HepG2 (cell line): ENCODE data around the gene SLC30A4. TPM values are rescaled to one million over a fixed set of nuclear protein-coding genes. Genes with fewer than 3 reads are reported as not detected.

Source experiments
- ATAC-seq: fragments of 200-7000 bp; cut with Tn5 transposase; 3 replicates; pipeline ENCODE4 v1.9.1; 2020; ENCODE audit warnings: mild to moderate bottlenecking, moderate library complexity
- BruUV-seq: library from RNA; stranded (reverse); fragments of 400-500 nt; replicated peaks from 2 replicates; lab custom pipeline; 2021; lab: Mats Ljungman, UMichigan
- CTCF ChIA-PET: fragments of 300-600 bp; formaldehyde crosslinking; extraction: SDS; loops from one replicate; lab custom pipeline; 2021; ENCODE audit warnings: low total read pairs, inconsistent platforms, low intra/inter-chr PET ratio; lab: Yijun Ruan, JAX
- POLR2A ChIA-PET: fragments of 350-600 bp; sonication (Branson Sonifier 250); formaldehyde crosslinking; loops from one replicate; lab custom pipeline; 2020; ENCODE audit warnings: antibody characterized with exemption, inconsistent platforms; lab: Yijun Ruan, JAX
- DNase-seq: peaks from one replicate; pipeline ENCODE4 v3.0.0-alpha.2; 2015; ENCODE audit warnings: low spot score
- FAIRE-seq: peaks from 3 replicates; lab custom pipeline; 2011; peaks lifted over from hg19 to GRCh38; lab: Jason Lieb, UNC
- H2AFZ ChIP-seq: one replicate; pipeline ENCODE4 v1.6.1; 2011; ENCODE audit warnings: low read length, inconsistent platforms
- H3K27ac ChIP-seq: fragments of 300-600 bp; 3 replicates; pipeline ENCODE4 v1.8.0; 2011; ENCODE audit warnings: mixed run types, mild to moderate bottlenecking, mixed read lengths, low read length, inconsistent platforms; ENCODE audit not compliant: insufficient read depth; ENCODE audit errors: extremely low read length
- H3K27me3 ChIP-seq, 2 experiments: fragments of 200-600 bp in 1 of 2; 2 replicates in 1 of 2; 3 replicates in 1 of 2; pipeline versions ENCODE4 v1.6.0 to v1.8.0; 2011; ENCODE audit warnings: low read length in 2 of 2, mild to moderate bottlenecking in 2 of 2, moderate library complexity in 2 of 2, inconsistent platforms in 1 of 2; ENCODE audit not compliant: insufficient read depth in 2 of 2, control insufficient read depth in 1 of 2
- H3K36me3 ChIP-seq, 2 experiments: fragments of 200-600 bp in 1 of 2; replicated peaks in 1 of 2; 2 replicates in 1 of 2; 3 replicates in 1 of 2; pipeline versions ENCODE4 v1.5.1 to v1.8.0; 2011; ENCODE audit warnings: low read length in 2 of 2, inconsistent platforms in 1 of 2; ENCODE audit not compliant: insufficient read depth in 2 of 2, control insufficient read depth in 1 of 2
- H3K4me1 ChIP-seq: 2 replicates; pipeline ENCODE4 v1.5.1; 2012; ENCODE audit warnings: low read length, inconsistent platforms; ENCODE audit not compliant: insufficient read depth
- H3K4me2 ChIP-seq: 2 replicates; pipeline ENCODE4 v1.6.0; 2011; ENCODE audit warnings: low read depth, low read length, inconsistent platforms
- H3K4me3 ChIP-seq, 3 experiments: fragments of 200-600 bp in 1 of 3; sonication (generic), shearing (Covaris generic) in 1 of 3; replicated peaks in 1 of 3; 2 replicates each; pipeline ENCODE4 v1.5.1; 2011 to 2016; ENCODE audit warnings: low read length in 3 of 3, inconsistent platforms in 2 of 3, low read depth in 2 of 3, mild to moderate bottlenecking in 2 of 3, control low read depth in 1 of 3, mixed read lengths in 1 of 3; ENCODE audit not compliant: insufficient read depth in 1 of 3
- H3K79me2 ChIP-seq: one replicate; pipeline ENCODE4 v1.6.1; 2011; ENCODE audit warnings: low read length, inconsistent platforms; ENCODE audit not compliant: insufficient read depth
- H3K9ac ChIP-seq: 2 replicates; pipeline ENCODE4 v1.6.0; 2011; ENCODE audit warnings: mild to moderate bottlenecking, low read depth, low read length, inconsistent platforms; ENCODE audit not compliant: insufficient read depth
- H3K9me3 ChIP-seq: 2 replicates; pipeline ENCODE4 v1.5.1; 2012; ENCODE audit warnings: mild to moderate bottlenecking, low read length
- H4K20me1 ChIP-seq: 2 replicates; pipeline ENCODE4 v1.6.0; 2011; ENCODE audit warnings: inconsistent platforms, mild to moderate bottlenecking, low read length, moderate library complexity; ENCODE audit not compliant: insufficient read depth
- HNRNPL ChIP-seq: fragments of 200-400 bp; formaldehyde crosslinking; IDR thresholded peaks from 2 replicates; pipeline ENCODE4 v1.6.1; 2017; ENCODE audit warnings: mild to moderate bottlenecking, low read depth, low read length
- HOXA3 ChIP-seq: sonication (generic); formaldehyde crosslinking; IDR thresholded peaks from 2 replicates; pipeline ENCODE4 v1.5.0; 2020; ENCODE audit warnings: missing genetic modification reagents
- ONECUT2 ChIP-seq: sonication (generic); formaldehyde crosslinking; IDR thresholded peaks from 2 replicates; pipeline ENCODE4 v1.4.0; 2020; ENCODE audit warnings: missing genetic modification reagents
- YEATS4 ChIP-seq: sonication (generic); formaldehyde crosslinking; IDR thresholded peaks from 2 replicates; pipeline ENCODE4 v1.4.0; 2020; ENCODE audit warnings: missing genetic modification reagents, borderline replicate concordance
- ZNF224 ChIP-seq: sonication (generic); formaldehyde crosslinking; IDR thresholded peaks from 2 replicates; pipeline ENCODE4 v1.5.0; 2020; ENCODE audit warnings: mild to moderate bottlenecking, missing genetic modification reagents
- ZNF230 ChIP-seq: sonication (generic); formaldehyde crosslinking; IDR thresholded peaks from 2 replicates; pipeline ENCODE4 v1.4.0; 2020; ENCODE audit warnings: mild to moderate bottlenecking, missing genetic modification reagents
- ZNF510 ChIP-seq: sonication (generic); formaldehyde crosslinking; IDR thresholded peaks from 2 replicates; pipeline ENCODE4 v1.4.0; 2020; ENCODE audit warnings: low read depth, mild to moderate bottlenecking, missing genetic modification reagents
- ZNF556 ChIP-seq: sonication (generic); formaldehyde crosslinking; IDR thresholded peaks from 2 replicates; pipeline ENCODE4 v1.4.0; 2020; ENCODE audit warnings: mild to moderate bottlenecking, missing genetic modification reagents, borderline replicate concordance
- ZNF670 ChIP-seq: sonication (generic); formaldehyde crosslinking; IDR thresholded peaks from 2 replicates; pipeline ENCODE4 v1.8.0; 2022; ENCODE audit warnings: mild to moderate bottlenecking, missing genetic modification reagents, borderline replicate concordance
- WGBS: methylation state at CpG from one replicate; pipeline ENCODE4 v1.1.6; 2017; ENCODE audit warnings: low lambda C conversion rate; 5-methylcytosine and 5-hydroxymethylcytosine counted together
- in situ Hi-C: cut with HindIII; loops from 2 replicates; pipeline ENCODE4 v1.10.0; 2017; ENCODE audit warnings: low pct_unique_long_range_greater_than_20kb; ENCODE audit not compliant: extremely low pct_ligation_motif_present
- intact Hi-C: fragments of 100-400 bp; cut with micrococcal nuclease; formaldehyde crosslinking; loops from one replicate; pipeline ENCODE4 v1.10.0; 2022; ENCODE audit not compliant: unreplicated experiment
- polyA plus RNA-seq, 8 experiments: library from polyadenylated mRNA; depleted of rRNA in 3 of 8; stranded (reverse) in 7 of 8; unstranded in 1 of 8; fragments of >200 nt; fragmentation: Illumina TruSeq in 4 of 8; extraction: Trizol in 4 of 8; gene quantifications; 2 replicates each; pipeline versions ENCODE4 v1.2.1 to v1.2.3, GENCODE V29; 2011 to 2016; ENCODE audit warnings: low read depth in 4 of 8, missing spikeins in 1 of 8, mixed read lengths in 1 of 8; ENCODE audit not compliant: insufficient read depth in 1 of 8
- total RNA-seq, 5 experiments: library from RNA; depleted of rRNA; stranded (reverse); fragments of >200 nt; fragmentation: Illumina TruSeq; extraction: Trizol; gene quantifications; 2 replicates each; pipeline ENCODE4 v1.2.3, GENCODE V29; 2016; ENCODE audit warnings: low read depth in 1 of 5
- TF ChIP-seq, protein P1 (sequence below): sonication (generic); formaldehyde crosslinking; IDR thresholded peaks from 2 replicates; pipeline ENCODE4 v1.8.0; 2022; ENCODE audit warnings: mild to moderate bottlenecking, missing genetic modification reagents; ENCODE audit not compliant: insufficient replicate concordance
- TF ChIP-seq, protein P2 (sequence below): sonication (generic); formaldehyde crosslinking; IDR thresholded peaks from 2 replicates; pipeline ENCODE4 v1.4.0; 2020; ENCODE audit warnings: missing genetic modification reagents, low read depth, mild to moderate bottlenecking, borderline replicate concordance

Gene SLC30A4
- total and polyA plus RNA-seq, 2 of the 13 experiments (the other 11 are each of a cell fraction or from before 2014, with no cell fraction given) = 0.01 to 0.04 TPM

DNA sequence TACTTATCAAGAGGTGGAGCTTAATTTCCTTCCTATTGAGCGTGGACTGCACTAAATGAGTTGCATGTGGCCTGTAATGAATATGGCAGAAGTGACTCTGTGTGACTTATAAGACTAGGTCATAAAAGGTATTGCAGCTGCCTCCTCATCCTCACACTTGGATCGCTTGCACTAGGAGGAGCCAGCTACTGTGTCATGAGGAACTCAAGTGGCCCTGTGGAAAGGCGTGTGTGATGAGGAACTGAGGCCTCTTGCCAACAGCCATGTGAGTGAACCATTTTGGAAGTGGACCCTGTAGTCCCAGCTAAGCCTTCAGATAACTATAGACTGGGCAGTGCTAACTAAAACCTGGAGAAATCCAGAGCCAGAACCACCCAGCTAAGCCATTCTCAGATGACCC lies 7.1 kb upstream of the SLC30A4 start:
- H3K4me1 ChIP-seq = no peaks in the 10 kb centered on the region
- CTCF ChIA-PET = no interaction called here
- ATAC-seq = no peak

DNA sequence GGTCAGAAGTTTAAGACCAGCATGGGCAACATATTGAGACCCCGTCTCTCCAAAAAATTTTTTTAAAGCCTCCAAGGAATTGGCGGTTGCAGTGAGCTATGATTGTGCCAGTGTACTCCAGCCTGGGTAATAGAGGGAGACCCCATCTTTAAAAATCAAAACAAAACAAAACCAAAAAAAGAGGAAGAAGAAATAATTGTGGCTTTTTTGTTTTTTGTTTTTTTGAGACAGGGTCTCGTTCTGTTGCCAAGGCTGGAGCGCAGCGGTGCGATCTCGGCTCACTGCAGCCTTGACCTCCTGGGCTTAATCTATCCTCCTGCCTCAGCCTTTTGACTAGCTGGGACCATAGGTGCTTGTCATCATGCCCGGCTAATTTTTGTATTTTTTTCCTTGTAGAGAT lies 4.5 kb upstream of the SLC30A4 start:
- FAIRE-seq (no peak), DNase-seq (no peak), ATAC-seq (no peak)
- Histone ChIP-seq H3K9me3 (no peaks in the 10 kb centered on the region), H4K20me1 (no peaks in the 10 kb centered on the region), H3K4me3 (no peak overlapping the region), H3K79me2 (no peaks in the 10 kb centered on the region), H3K27me3 (peaks cover 0 to 23% of the 10 kb centered on the region in 2 experiments; a peak in 3 of 5 replicates), H3K36me3 (no peaks in the 10 kb centered on the region), H3K4me2 (no peak overlapping the region), H2AFZ (no peak overlapping the region), H3K27ac (no peak overlapping the region), H3K9ac (no peak overlapping the region), H3K4me1 (peaks cover 7% of the 10 kb centered on the region)
- no TSS peak for BruUV-seq
- ChIA-PET POLR2A (no interaction called here), CTCF (no interaction called here)
- 13% methylated on average over 8 of the region's 8 CpGs for WGBS
- no peak for TF ChIP-seq ZNF230 (CRISPR knock-in tag)
- TF ChIP-seq YEATS4 (CRISPR knock-in tag) = no peak
- no peak for TF ChIP-seq ZNF556
- TF ChIP-seq, protein P1, sequence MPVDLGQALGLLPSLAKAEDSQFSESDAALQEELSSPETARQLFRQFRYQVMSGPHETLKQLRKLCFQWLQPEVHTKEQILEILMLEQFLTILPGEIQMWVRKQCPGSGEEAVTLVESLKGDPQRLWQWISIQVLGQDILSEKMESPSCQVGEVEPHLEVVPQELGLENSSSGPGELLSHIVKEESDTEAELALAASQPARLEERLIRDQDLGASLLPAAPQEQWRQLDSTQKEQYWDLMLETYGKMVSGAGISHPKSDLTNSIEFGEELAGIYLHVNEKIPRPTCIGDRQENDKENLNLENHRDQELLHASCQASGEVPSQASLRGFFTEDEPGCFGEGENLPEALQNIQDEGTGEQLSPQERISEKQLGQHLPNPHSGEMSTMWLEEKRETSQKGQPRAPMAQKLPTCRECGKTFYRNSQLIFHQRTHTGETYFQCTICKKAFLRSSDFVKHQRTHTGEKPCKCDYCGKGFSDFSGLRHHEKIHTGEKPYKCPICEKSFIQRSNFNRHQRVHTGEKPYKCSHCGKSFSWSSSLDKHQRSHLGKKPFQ (CRISPR knock-in tag) = no peak
- no peak for TF ChIP-seq ZNF224 (CRISPR knock-in tag)
- no peak for TF ChIP-seq HNRNPL
- TF ChIP-seq, protein P2, sequence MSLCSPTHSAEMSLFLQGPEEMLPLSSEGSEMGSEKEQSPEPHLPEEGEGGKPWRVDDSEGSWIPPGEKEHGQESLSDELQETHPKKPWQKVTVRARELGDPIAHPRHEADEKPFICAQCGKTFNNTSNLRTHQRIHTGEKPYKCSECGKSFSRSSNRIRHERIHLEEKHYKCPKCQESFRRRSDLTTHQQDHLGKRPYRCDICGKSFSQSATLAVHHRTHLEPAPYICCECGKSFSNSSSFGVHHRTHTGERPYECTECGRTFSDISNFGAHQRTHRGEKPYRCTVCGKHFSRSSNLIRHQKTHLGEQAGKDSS (CRISPR knock-in tag) = no peak
- no peak for TF ChIP-seq ZNF510 (CRISPR knock-in tag)
- no peak for TF ChIP-seq HOXA3
- intact Hi-C loops (no loop called here), in situ Hi-C loops (no loop called here)

More for the DNA sequence above, 7.1 kb upstream of the SLC30A4 start:
- BruUV-seq = no TSS peak
- Histone ChIP-seq H2AFZ (no peak overlapping the region), H3K9ac (no peak overlapping the region), H3K4me2 (no peak overlapping the region), H3K4me3 (no peak overlapping the region), H3K27me3 (peaks cover 0 to 14% of the 10 kb centered on the region in 2 experiments; a peak in 2 of 5 replicates), H3K9me3 (no peaks in the 10 kb centered on the region), H4K20me1 (no peaks in the 10 kb centered on the region), H3K36me3 (no peaks in the 10 kb centered on the region), H3K79me2 (no peaks in the 10 kb centered on the region), H3K27ac (no peak overlapping the region)
- WGBS = 5% methylated on average over 2 of the region's 3 CpGs
- POLR2A ChIA-PET = no interaction called here
- TF ChIP-seq ZNF670 (no peak), ONECUT2 (CRISPR knock-in tag) (no peak)
- no peak for FAIRE-seq
- intact Hi-C loops (no loop called here), in situ Hi-C loops (no loop called here)
- no peak for DNase-seq
